Thyroid gland (tissue), 4 donors: ENCODE data around the gene PRMT3.

Experiments used
- POLR2A ChIP-seq, 2 donors: fragments of 450-650 bp; IDR thresholded peaks; one replicate each; pipeline ENCODE4 v1.6.1; 2017; ENCODE audit warnings: antibody characterized with exemption in 2 of 2, mild to moderate bottlenecking in 2 of 2, moderate library complexity in 1 of 2
- TF ChIP-seq, protein P1 (sequence below), 6 experiments: fragments of 200-600 bp in 3 of 6; fragments of 450-650 bp in 3 of 6; sonication (generic) in 3 of 6; IDR thresholded peaks; one replicate each; pipeline ENCODE4 v1.5.1; 2016 to 2019; ENCODE audit warnings: antibody characterized with exemption in 6 of 6, mild to moderate bottlenecking in 2 of 6, inconsistent platforms in 1 of 6, moderate library complexity in 1 of 6

DNA sequence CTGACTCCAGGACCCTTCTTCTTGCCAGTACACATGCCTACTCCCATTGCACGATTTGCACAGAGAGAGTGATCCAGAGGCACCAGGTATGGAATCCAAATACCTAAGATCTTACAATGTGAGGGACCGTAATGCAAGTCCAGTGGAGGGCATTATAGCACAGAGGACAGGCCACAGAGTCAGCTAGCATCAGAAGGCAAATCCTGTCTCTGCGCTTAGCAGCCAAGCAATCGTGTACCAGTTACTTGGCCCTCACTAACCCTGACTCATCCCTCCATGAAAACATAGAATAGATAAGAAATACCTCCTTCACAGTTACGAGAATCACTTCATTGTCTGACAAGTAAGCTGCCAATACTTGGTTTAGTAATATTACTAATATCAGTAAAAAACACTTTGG, 142.2 kb downstream of the PRMT3 start:
- TF ChIP-seq, protein P1, sequence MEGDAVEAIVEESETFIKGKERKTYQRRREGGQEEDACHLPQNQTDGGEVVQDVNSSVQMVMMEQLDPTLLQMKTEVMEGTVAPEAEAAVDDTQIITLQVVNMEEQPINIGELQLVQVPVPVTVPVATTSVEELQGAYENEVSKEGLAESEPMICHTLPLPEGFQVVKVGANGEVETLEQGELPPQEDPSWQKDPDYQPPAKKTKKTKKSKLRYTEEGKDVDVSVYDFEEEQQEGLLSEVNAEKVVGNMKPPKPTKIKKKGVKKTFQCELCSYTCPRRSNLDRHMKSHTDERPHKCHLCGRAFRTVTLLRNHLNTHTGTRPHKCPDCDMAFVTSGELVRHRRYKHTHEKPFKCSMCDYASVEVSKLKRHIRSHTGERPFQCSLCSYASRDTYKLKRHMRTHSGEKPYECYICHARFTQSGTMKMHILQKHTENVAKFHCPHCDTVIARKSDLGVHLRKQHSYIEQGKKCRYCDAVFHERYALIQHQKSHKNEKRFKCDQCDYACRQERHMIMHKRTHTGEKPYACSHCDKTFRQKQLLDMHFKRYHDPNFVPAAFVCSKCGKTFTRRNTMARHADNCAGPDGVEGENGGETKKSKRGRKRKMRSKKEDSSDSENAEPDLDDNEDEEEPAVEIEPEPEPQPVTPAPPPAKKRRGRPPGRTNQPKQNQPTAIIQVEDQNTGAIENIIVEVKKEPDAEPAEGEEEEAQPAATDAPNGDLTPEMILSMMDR (IDR thresholded peaks at IDR 0.05) = no peak
- no peak for TF ChIP-seq POLR2A (IDR thresholded peaks at IDR 0.05)
